GM23338 (cell line): ENCODE results near the gene XYLT1. TPM values are rescaled to one million over a fixed set of nuclear protein-coding genes. Genes with fewer than 3 reads are reported as not detected.

Source experiments
- ATAC-seq: fragments of 200-7000 bp; cut with Tn5 transposase; 3 replicates; pipeline ENCODE4 v1.9.1; 2020
- DNase-seq: peaks from one replicate; pipeline ENCODE4 v3.0.0-alpha.2; 2015; ENCODE audit warnings: low spot score
- H2AFZ ChIP-seq: fragments of 200-600 bp; sonication (generic); 2 replicates; pipeline ENCODE4 v1.8.0; 2016; ENCODE audit warnings: antibody characterized with exemption, mild to moderate bottlenecking, moderate library complexity
- H3F3A ChIP-seq: fragments of 200-600 bp; sonication (generic); replicated peaks from 2 replicates; pipeline ENCODE4 v1.8.0; 2017; ENCODE audit warnings: antibody characterized with exemption, mixed run types, low read depth
- H3K27ac ChIP-seq: fragments of 200-600 bp; sonication (generic); 2 replicates; pipeline ENCODE4 v1.6.1; 2016; ENCODE audit warnings: low read depth
- H3K27me3 ChIP-seq: fragments of 200-600 bp; sonication (generic); 2 replicates; pipeline ENCODE4 v1.8.0; 2016; ENCODE audit warnings: mild to moderate bottlenecking, mixed run types, moderate library complexity; ENCODE audit not compliant: insufficient read depth
- H3K36me3 ChIP-seq: fragments of 200-600 bp; sonication (generic); 2 replicates; pipeline ENCODE4 v1.8.0; 2016; ENCODE audit warnings: mild to moderate bottlenecking; ENCODE audit not compliant: insufficient read depth
- H3K4me1 ChIP-seq: fragments of 200-600 bp; sonication (generic); 2 replicates; pipeline ENCODE4 v1.8.0; 2016; ENCODE audit warnings: mild to moderate bottlenecking, moderate library complexity; ENCODE audit not compliant: insufficient read depth
- H3K4me2 ChIP-seq: fragments of 200-600 bp; sonication (generic); 2 replicates; pipeline ENCODE4 v1.7.1; 2017; ENCODE audit warnings: mixed run types
- H3K4me3 ChIP-seq: fragments of 200-600 bp; sonication (generic); 2 replicates; pipeline ENCODE4 v1.6.1; 2016; ENCODE audit warnings: mixed run types
- H3K79me2 ChIP-seq: fragments of 200-600 bp; sonication (generic); replicated peaks from 2 replicates; pipeline ENCODE4 v1.8.0; 2017; ENCODE audit warnings: mild to moderate bottlenecking; ENCODE audit not compliant: insufficient read depth
- H3K9me2 ChIP-seq: fragments of 200-600 bp; sonication (generic); 2 replicates; pipeline ENCODE4 v1.8.0; 2017; ENCODE audit not compliant: insufficient read depth
- H4K20me1 ChIP-seq: fragments of 200-600 bp; sonication (generic); replicated peaks from 2 replicates; pipeline ENCODE4 v1.8.0; 2017; ENCODE audit warnings: mild to moderate bottlenecking; ENCODE audit not compliant: insufficient read depth
- H3K27ac Mint-ChIP-seq: 2 replicates; pipeline ENCODE4 v1.8.0; 2020; ENCODE audit warnings: inconsistent platforms, mild to moderate bottlenecking, moderate library complexity, mixed read lengths
- H3K27me3 Mint-ChIP-seq: 3 replicates; pipeline ENCODE4 v1.8.0; 2022; ENCODE audit warnings: low read depth, mild to moderate bottlenecking, moderate library complexity, mixed read lengths, inconsistent platforms; ENCODE audit not compliant: insufficient read depth, poor library complexity
- H3K36me3 Mint-ChIP-seq: 3 replicates; pipeline ENCODE4 v1.8.0; 2021; ENCODE audit warnings: low read depth, mild to moderate bottlenecking, inconsistent platforms, moderate library complexity, mixed read lengths
- H3K4me1 Mint-ChIP-seq: 3 replicates; pipeline ENCODE4 v1.8.0; 2020; ENCODE audit warnings: mild to moderate bottlenecking, inconsistent platforms, mixed read lengths
- H3K4me3 Mint-ChIP-seq: 3 replicates; pipeline ENCODE4 v1.8.0; 2021; ENCODE audit warnings: moderate library complexity, mild to moderate bottlenecking, inconsistent platforms, mixed read lengths
- H3K9me3 Mint-ChIP-seq: 3 replicates; pipeline ENCODE4 v1.8.0; 2020; ENCODE audit warnings: moderate library complexity, mild to moderate bottlenecking, inconsistent platforms, mixed read lengths
- EZH2phosphoT487 ChIP-seq: fragments of 200-600 bp; sonication (generic); IDR thresholded peaks from one replicate; pipeline ENCODE4 v1.8.1; 2018; ENCODE audit warnings: antibody characterized with exemption; ENCODE audit not compliant: unreplicated experiment
- NANOG ChIP-seq: IDR thresholded peaks from 2 replicates; pipeline ENCODE4 v1.6.1; 2016; ENCODE audit warnings: antibody characterized with exemption, borderline replicate concordance
- REST ChIP-seq: IDR thresholded peaks from one replicate; pipeline ENCODE4 v1.6.1; 2018; ENCODE audit warnings: antibody characterized with exemption; ENCODE audit not compliant: unreplicated experiment
- ZNF331 ChIP-seq: fragments of 250-450 bp; sonication (Bioruptor Pico); IDR thresholded peaks from 2 replicates; pipeline ENCODE4 v1.5.0; 2020; ENCODE audit warnings: low read depth, mild to moderate bottlenecking, moderate library complexity
- polyA plus RNA-seq: library from polyadenylated mRNA; unstranded; fragments of >200 nt; fragmentation: Nextera tagmentation; extraction: Ambion mirVana; gene quantifications from 2 replicates; pipeline ENCODE4 v1.2.1, GENCODE V29; 2016
- total RNA-seq: library from RNA; depleted of rRNA; stranded (reverse); fragments of >200 nt; shearing (Covaris generic); gene quantifications from 2 replicates; pipeline ENCODE4 v1.2.3, GENCODE V29; 2014

Gene XYLT1
- total and polyA plus RNA-seq, 2 experiments from 2014 or later: 3.5 to 24.7 TPM

DNA sequence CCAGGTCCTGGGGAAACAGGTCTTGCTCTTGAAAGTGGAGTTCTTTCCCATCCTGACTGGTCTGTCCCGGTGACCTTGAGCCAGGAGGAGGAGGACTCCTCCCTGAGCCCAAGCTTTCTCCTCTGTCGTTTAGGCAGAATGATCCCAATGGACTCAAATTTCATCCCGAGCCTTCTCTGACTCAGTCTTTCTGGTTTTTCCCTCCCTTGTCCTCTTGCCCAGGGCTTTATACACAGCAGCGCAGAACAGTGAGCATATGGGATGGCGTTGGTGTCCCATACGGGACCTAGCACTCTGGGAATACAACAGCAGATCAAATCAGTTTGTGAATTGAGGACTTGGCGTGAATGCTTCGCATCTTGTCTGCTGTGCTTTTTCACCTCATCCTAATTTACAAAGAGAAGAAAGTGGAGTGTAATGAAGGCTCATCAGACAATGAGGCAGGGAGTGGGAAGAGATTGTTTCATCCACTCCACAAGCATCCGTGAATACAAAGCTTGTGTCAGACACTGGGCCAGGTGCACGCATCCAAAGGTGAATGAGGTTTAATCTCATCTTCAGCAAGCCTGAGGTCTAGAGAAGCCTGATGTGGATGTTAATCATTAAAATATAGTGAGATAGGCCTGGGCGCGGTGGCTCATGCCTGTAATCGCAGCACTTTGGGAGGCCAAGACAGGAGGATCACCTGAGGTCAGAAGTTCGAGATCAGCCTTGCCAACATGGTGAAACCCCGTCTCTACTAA is 1.1 kb upstream of the XYLT1 start (continued):
- TF ChIP-seq REST (no peak), ZNF331 (CRISPR knock-in tag) (no peak)

GRCh38 chr16:17470182-17470907 is 415 bp downstream of the XYLT1 start:
- Histone ChIP-seq H4K20me1 (peaks cover 12% of the 10 kb centered on the region; the same call in 1 of the 2 replicates), H2AFZ (no peak overlapping the region), H3K9me2 (no peaks in the 10 kb centered on the region), H3K4me3 (peak overlapping the region; percentile 83), H3K79me2 (peaks cover 42% of the 10 kb centered on the region), H3K27ac (no peak overlapping the region), H3K36me3 (no peaks in the 10 kb centered on the region), H3K27me3 (peaks cover 28% of the 10 kb centered on the region), H3K4me1 (peaks cover 48% of the 10 kb centered on the region), H3K4me2 (peak overlapping the region; percentile 91), H3F3A (peaks cover 8% of the 10 kb centered on the region; the same call in 1 of the 2 replicates)
- H3K9me3 Mint-ChIP-seq: no peaks in the 10 kb centered on the region; the same call in 2 of the 3 replicates
- no peak overlapping the region for H3K27ac Mint-ChIP-seq
- H3K36me3 Mint-ChIP-seq: peaks cover 4% of the 10 kb centered on the region; the same call in 1 of the 3 replicates
- TF ChIP-seq REST (no peak), EZH2phosphoT487 (no peak), NANOG (no peak)
- H3K4me3 Mint-ChIP-seq: peak overlapping the region; percentile 77
- H3K4me1 Mint-ChIP-seq: peaks cover 57% of the 10 kb centered on the region
- peak; percentile 6; the same call in 2 of the 3 replicates for ATAC-seq
- H3K27me3 Mint-ChIP-seq: peaks cover 29% of the 10 kb centered on the region
- DNase-seq: no peak
